Transverse colon (tissue), 4 donors: ENCODE results near the gene NHS. TPM values are rescaled to one million over a fixed set of nuclear protein-coding genes. Genes with fewer than 3 reads are reported as not detected.

ENCODE experiments used
- DNase-seq: peaks from one replicate; pipeline ENCODE4 v3.0.0-alpha.2; 2019
- H3K27ac ChIP-seq, 4 donors: fragments of 200-600 bp; sonication (generic); 2 replicates each; pipeline ENCODE4 v1.5.1; 2016 to 2018; ENCODE audit warnings: inconsistent platforms in 4 of 4
- H3K27me3 ChIP-seq: fragments of 200-600 bp; sonication (generic); 2 replicates; pipeline ENCODE4 v1.5.1; 2017; ENCODE audit warnings: inconsistent platforms
- H3K36me3 ChIP-seq, 4 donors: fragments of 200-600 bp; sonication (generic); 2 replicates each; pipeline ENCODE4 v1.5.1; 2017 to 2019; ENCODE audit warnings: inconsistent platforms in 4 of 4
- H3K4me1 ChIP-seq, 4 donors: fragments of 200-600 bp; sonication (generic); 2 replicates each; pipeline ENCODE4 v1.5.1; 2017 to 2020; ENCODE audit warnings: inconsistent platforms in 4 of 4
- H3K4me3 ChIP-seq, 4 donors: fragments of 200-600 bp; sonication (generic); 1 replicate in 1 of 4; 2 replicates in 3 of 4; pipeline versions ENCODE4 v1.5.1 to v1.6.1; 2017 to 2019; ENCODE audit warnings: inconsistent platforms in 4 of 4
- H3K9me3 ChIP-seq, 2 donors: fragments of 200-600 bp; sonication (generic); 2 replicates each; pipeline ENCODE4 v1.5.1; 2017 to 2019; ENCODE audit warnings: inconsistent platforms in 2 of 2
- CTCF ChIP-seq, 5 experiments: fragments of 200-600 bp in 3 of 5; fragments of 450-650 bp in 2 of 5; sonication (generic) in 3 of 5; IDR thresholded peaks; 1 replicate in 2 of 5; 2 replicates in 3 of 5; pipeline ENCODE4 v1.5.1; 2016 to 2017; ENCODE audit warnings: antibody characterized with exemption in 5 of 5, inconsistent platforms in 3 of 5, mild to moderate bottlenecking in 2 of 5, moderate library complexity in 1 of 5
- EP300 ChIP-seq: sonication (generic); formaldehyde crosslinking; IDR thresholded peaks from one replicate; pipeline ENCODE4 v1.6.1; 2017; ENCODE audit warnings: antibody characterized with exemption, low read depth
- POLR2A ChIP-seq: fragments of 450-650 bp; IDR thresholded peaks from one replicate; pipeline ENCODE4 v1.6.1; 2016; ENCODE audit warnings: antibody characterized with exemption, mild to moderate bottlenecking, moderate library complexity
- POLR2AphosphoS5 ChIP-seq, 3 donors: sonication (generic); formaldehyde crosslinking; IDR thresholded peaks; one replicate each; pipeline ENCODE4 v1.6.1; 2016; ENCODE audit warnings: antibody characterized with exemption in 3 of 3
- WGBS, 2 donors: methylation state at CpG; one replicate each; pipeline ENCODE4 v1.1.5; 2018; ENCODE audit warnings: low coverage in 1 of 2; 5-methylcytosine and 5-hydroxymethylcytosine counted together
- in situ Hi-C, 4 donors: fragments of 200-750 bp; cut with MboI; loops; one replicate each; pipeline versions ENCODE4 v1.15.0 to v1.15.1; 2017; ENCODE audit warnings: low sequenced_read_pairs in 3 of 4, low pct_ligation_motif_present in 1 of 4, low pct_unique_long_range_greater_than_20kb in 1 of 4
- intact Hi-C: fragments of 100-400 bp; cut with DNase I; formaldehyde crosslinking; loops from one replicate; pipeline ENCODE4 v1.15.1; 2023; ENCODE audit warnings: low total_unique reads
- total RNA-seq, 4 donors: library from RNA; depleted of rRNA; stranded (reverse); fragments of >200 nt; gene quantifications; one replicate each; pipeline ENCODE4 v1.1.0, GENCODE V29; 2016

The NHS gene
- total RNA-seq, 4 donors from 2014 or later: 1.2 to 10.7 (median 5.0) TPM

DNA sequence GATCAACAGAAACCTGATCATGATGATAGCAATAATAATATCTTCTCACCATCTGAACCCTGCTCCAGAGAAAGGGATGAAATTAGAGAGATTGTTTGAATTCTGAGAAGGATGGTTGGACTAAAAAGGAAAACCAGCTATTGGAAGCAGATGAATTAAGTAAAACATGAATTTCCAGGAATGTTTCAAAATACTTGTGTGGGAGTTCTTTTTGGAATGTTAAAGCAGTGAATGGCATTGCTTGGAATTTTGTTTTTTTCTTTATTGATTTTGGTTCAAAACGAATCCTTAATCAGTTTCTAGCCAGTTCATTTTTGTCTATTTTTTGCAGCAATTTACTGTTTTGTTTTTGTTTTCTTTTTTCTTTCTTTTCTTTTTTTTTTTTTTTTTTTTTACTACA, 150.3 kb downstream of the NHS start:
- H3K27ac ChIP-seq: no peak overlapping the region
- no peaks in the 10 kb centered on the region for H3K9me3 ChIP-seq
- in situ Hi-C loops: no loop called here
- peaks cover 0 to 2% (median 0%) of the 10 kb centered on the region in 4 donors for H3K4me1 ChIP-seq
- TF ChIP-seq POLR2A: no peak
- TF ChIP-seq POLR2AphosphoS5 (IDR thresholded peaks at IDR 0.05): no peak
- no peak for TF ChIP-seq EP300
- TF ChIP-seq CTCF (IDR thresholded peaks at IDR 0.05): no peak
- no peak for DNase-seq
- no peaks in the 10 kb centered on the region for H3K27me3 ChIP-seq
- no peaks in the 10 kb centered on the region for H3K36me3 ChIP-seq
- H3K4me3 ChIP-seq: no peak overlapping the region
- WGBS, 2 donors: 27 to 78% methylated on average over 1 of the region's 1 CpG
- intact Hi-C loops: no loop called here

DNA sequence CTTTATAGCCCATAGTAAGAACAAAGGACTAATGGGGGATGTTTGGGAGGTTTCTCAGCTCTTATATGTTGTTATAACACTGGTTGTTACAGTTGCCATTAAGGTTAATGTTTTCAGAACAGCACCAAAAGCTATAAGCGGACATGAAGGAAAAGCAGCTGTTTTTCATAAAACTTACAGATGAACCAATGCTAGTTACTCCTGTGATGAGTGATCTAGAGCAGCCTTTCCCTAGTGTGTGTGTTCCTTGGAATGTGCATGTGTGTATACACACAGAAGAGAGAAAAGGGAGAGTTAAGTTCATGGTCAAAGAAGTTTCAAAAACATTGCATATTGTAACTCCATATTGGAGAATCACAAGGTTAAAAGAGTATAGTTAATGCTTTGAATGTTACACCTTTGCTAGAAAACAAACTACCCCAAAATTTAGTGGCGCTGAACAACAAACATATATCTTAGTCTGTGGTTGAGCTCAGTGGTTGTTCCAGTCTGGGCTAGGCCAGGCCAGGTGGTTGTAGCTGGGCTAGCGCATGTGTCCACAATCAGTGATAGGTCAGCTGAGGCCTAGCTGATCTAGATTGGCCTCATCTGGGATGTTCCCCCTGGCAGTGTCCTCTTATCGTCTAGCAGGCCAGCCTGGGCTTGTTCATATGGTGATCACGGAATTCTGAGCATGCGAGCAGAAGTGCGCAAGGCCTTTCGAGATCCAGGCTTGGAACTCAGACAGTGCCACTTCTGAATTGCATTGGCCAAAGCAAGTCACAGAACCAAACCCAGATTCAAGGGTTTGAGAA, 151.0 kb downstream of the NHS start:
- in situ Hi-C loops: no loop called here
- DNase-seq: no peak
- no peaks in the 10 kb centered on the region for H3K27me3 ChIP-seq
- H3K36me3 ChIP-seq: no peaks in the 10 kb centered on the region
- WGBS, 2 donors: 88% methylated on average over 8 of the region's 8 CpGs; no CpG with 5 or more reads in 1 of the 2 donors
- H3K4me1 ChIP-seq: peaks cover 0 to 2% (median 0%) of the 10 kb centered on the region in 4 donors
- H3K9me3 ChIP-seq: no peaks in the 10 kb centered on the region
- intact Hi-C loops: no loop called here
- TF ChIP-seq POLR2AphosphoS5 (IDR thresholded peaks at IDR 0.05): no peak
- no peak for TF ChIP-seq EP300
- TF ChIP-seq CTCF (IDR thresholded peaks at IDR 0.05): no peak
- no peak for TF ChIP-seq POLR2A
- no peak overlapping the region for H3K4me3 ChIP-seq
- no peak overlapping the region for H3K27ac ChIP-seq

DNA sequence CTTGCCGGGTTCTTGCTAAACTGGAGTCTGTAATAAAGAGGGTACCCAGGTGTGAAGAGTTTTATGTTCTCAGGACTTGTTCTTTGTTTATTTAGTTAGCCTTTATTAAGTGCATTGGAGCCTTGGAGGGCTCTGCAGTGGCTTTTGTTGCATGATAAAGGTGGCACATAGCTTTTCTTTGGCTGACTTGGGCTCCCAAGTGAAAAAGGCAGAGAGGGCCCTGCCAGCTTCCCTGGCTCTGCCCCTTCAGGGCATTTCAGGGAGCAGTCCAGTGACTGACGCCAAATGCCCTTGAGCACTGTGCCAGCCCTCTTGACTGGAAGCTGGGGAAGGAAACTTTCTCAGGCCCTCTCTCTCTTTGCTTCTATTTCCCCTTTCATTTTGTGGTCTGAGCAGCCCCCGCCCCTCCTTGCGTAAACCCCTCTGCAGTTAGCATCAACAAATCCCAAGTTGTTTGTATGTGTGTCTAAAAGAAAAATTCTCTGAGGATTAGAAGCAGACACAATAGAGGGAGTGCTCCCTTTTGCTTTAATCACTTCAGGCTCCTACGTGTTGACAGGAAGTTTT, 152.2 kb downstream of the NHS start:
- Histone ChIP-seq H3K4me1 (peaks cover 0 to 2% (median 0%) of the 10 kb centered on the region in 4 donors), H3K9me3 (no peaks in the 10 kb centered on the region), H3K36me3 (no peaks in the 10 kb centered on the region), H3K4me3 (no peak overlapping the region), H3K27me3 (no peaks in the 10 kb centered on the region), H3K27ac (peak overlapping the region in 1 of 4 donors; percentile 23)
- 14 to 38% methylated on average over 1 to 5 of the region's 5 CpGs for WGBS, 2 donors
- in situ Hi-C loops (no loop called here), intact Hi-C loops (no loop called here)
- TF ChIP-seq POLR2AphosphoS5 (IDR thresholded peaks at IDR 0.05) (no peak), EP300 (no peak), CTCF (IDR thresholded peaks at IDR 0.05) (no peak), POLR2A (no peak)
- DNase-seq: no peak

GRCh38 chrX:17527922-17528321, 152.9 kb downstream of the NHS start:
- no peak overlapping the region for H3K4me3 ChIP-seq
- no peak for DNase-seq
- no peaks in the 10 kb centered on the region for H3K27me3 ChIP-seq
- H3K27ac ChIP-seq: peak overlapping the region in 1 of 4 donors; percentile 23
- no peak for TF ChIP-seq POLR2A
- TF ChIP-seq POLR2AphosphoS5 (IDR thresholded peaks at IDR 0.05): no peak
- no peak for TF ChIP-seq CTCF (IDR thresholded peaks at IDR 0.05)
- no peak for TF ChIP-seq EP300
- H3K9me3 ChIP-seq: no peaks in the 10 kb centered on the region
- 46% methylated on average over 1 of the region's 1 CpG; no CpG with 5 or more reads in 1 of the 2 donors for WGBS, 2 donors
- intact Hi-C loops (no loop called here), in situ Hi-C loops (no loop called here)
- no peaks in the 10 kb centered on the region for H3K36me3 ChIP-seq
- peaks cover 0 to 2% (median 0%) of the 10 kb centered on the region in 4 donors for H3K4me1 ChIP-seq
